Fibroblast of lung (primary cell): Measurements from ENCODE around the gene IL17C.

Source experiments
- CTCF ChIP-seq, 2 donors: IDR thresholded peaks in 1 of 2; conservative IDR thresholded peaks in 1 of 2; 1 replicate in 1 of 2; 2 replicates in 1 of 2; pipeline ENCODE4 v1.5.1; 2011 to 2012; ENCODE audit warnings: low read length in 2 of 2, control low read depth in 1 of 2, inconsistent platforms in 1 of 2, low read depth in 1 of 2, mild to moderate bottlenecking in 1 of 2
- EZH2 ChIP-seq: IDR thresholded peaks from 2 replicates; pipeline ENCODE4 v1.5.1; 2012; ENCODE audit warnings: low read length, control low read depth, mild to moderate bottlenecking; ENCODE audit errors: missing control alignments

- TF ChIP-seq CTCF (conservative IDR thresholded peaks at IDR 0.05 in 1 of 2, IDR thresholded peaks at IDR 0.05 in 1 of 2; ENCODE audit: low read depth in 1 of 2, low read length in 2 of 2) (no peak), EZH2 (no peak)
Observed at GRCh38 chr16:88651989-88652761, 13.8 kb downstream of the IL17C start.
